A549 (cell line): ENCODE results near the gene PRKN.

Source experiments
- GATA3 ChIP-seq: IDR thresholded peaks from 2 replicates; pipeline ENCODE4 v1.6.1; 2012; ENCODE audit warnings: borderline replicate concordance
- HOXA7 ChIP-seq: fragments of 250-450 bp; sonication (Bioruptor Pico); IDR thresholded peaks from 2 replicates; pipeline ENCODE4 v1.5.0; 2020; ENCODE audit warnings: mild to moderate bottlenecking, moderate library complexity
- JUNB ChIP-seq: fragments of >200 bp; sonication (Bioruptor Twin); formaldehyde crosslinking; IDR thresholded peaks from 2 replicates; pipeline ENCODE4 v1.6.1; 2016
- MAZ ChIP-seq: fragments of 150-350 bp; IDR thresholded peaks from 2 replicates; pipeline ENCODE4 v1.6.1; 2014; ENCODE audit warnings: antibody characterized with exemption, low read depth, low read length, borderline replicate concordance
- MYC ChIP-seq: IDR thresholded peaks from 2 replicates; pipeline ENCODE4 v1.6.1; 2012; ENCODE audit warnings: mild to moderate bottlenecking, inconsistent platforms, low read length, improper control_type of control experiment, borderline replicate concordance
- NPAS2 ChIP-seq: fragments of 250-450 bp; sonication (Bioruptor Pico); IDR thresholded peaks from 2 replicates; pipeline ENCODE4 v1.8.0; 2022; ENCODE audit warnings: mild to moderate bottlenecking, moderate library complexity, borderline replicate concordance
- NR3C1 ChIP-seq: fragments of >200 bp; sonication (Bioruptor Twin); formaldehyde crosslinking; IDR thresholded peaks from 3 replicates; pipeline ENCODE4 v1.6.1; 2017
- PHF8 ChIP-seq: fragments of 200-600 bp; sonication (generic); IDR thresholded peaks from 2 replicates; pipeline ENCODE4 v1.6.1; 2016; ENCODE audit warnings: low read depth, mild to moderate bottlenecking, antibody characterized with exemption, moderate library complexity, borderline replicate concordance
- POLR2A ChIP-seq: IDR thresholded peaks from 2 replicates; pipeline ENCODE4 v1.6.1; 2012; ENCODE audit warnings: mild to moderate bottlenecking, low read length
- POLR2AphosphoS2 ChIP-seq: conservative IDR thresholded peaks from 2 replicates; pipeline ENCODE4 v1.6.1; 2012; ENCODE audit warnings: low read length, improper control_type of control experiment, inconsistent platforms
- REST ChIP-seq: fragments of 200-600 bp; sonication (generic); IDR thresholded peaks from 2 replicates; pipeline ENCODE4 v1.6.1; 2016; ENCODE audit warnings: antibody characterized with exemption, mild to moderate bottlenecking, moderate library complexity
- ZFP36 ChIP-seq: fragments of 450-650 bp; IDR thresholded peaks from 2 replicates; pipeline ENCODE4 v1.6.1; 2014; ENCODE audit warnings: borderline replicate concordance; ENCODE audit not compliant: partially characterized antibody
- TF ChIP-seq, protein P1 (sequence below): fragments of >200 bp; sonication (Bioruptor Twin); formaldehyde crosslinking; IDR thresholded peaks from 3 replicates; pipeline ENCODE4 v1.5.1; 2016
- TF ChIP-seq, protein P2 (sequence below): IDR thresholded peaks from 2 replicates; pipeline ENCODE4 v1.6.1; 2012

DNA sequence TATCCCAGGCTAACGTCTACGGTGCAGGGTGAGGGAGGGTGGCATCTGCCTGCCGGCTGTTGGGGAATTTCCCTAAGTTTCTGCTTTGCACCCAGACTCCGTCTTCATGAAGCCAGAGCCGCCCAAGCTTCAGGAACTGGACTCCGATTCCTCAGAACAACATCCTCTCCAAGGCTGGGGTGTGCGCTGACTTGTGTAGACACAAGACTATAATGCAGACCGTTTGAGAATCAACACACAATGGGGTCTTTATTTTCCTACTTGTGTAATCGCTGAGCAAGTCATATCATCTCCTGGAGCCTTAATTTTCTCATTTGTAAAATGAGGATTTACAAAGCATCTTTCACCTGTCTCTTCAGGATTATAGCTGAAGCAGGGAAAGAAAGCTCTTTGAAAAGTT lies 1293.2 kb downstream of the PRKN start:
- TF ChIP-seq POLR2AphosphoS2 = no peak
- no peak for TF ChIP-seq NR3C1
- TF ChIP-seq POLR2A = no peak
- no peak for TF ChIP-seq PHF8
- TF ChIP-seq MYC = no peak
- TF ChIP-seq, protein P1, sequence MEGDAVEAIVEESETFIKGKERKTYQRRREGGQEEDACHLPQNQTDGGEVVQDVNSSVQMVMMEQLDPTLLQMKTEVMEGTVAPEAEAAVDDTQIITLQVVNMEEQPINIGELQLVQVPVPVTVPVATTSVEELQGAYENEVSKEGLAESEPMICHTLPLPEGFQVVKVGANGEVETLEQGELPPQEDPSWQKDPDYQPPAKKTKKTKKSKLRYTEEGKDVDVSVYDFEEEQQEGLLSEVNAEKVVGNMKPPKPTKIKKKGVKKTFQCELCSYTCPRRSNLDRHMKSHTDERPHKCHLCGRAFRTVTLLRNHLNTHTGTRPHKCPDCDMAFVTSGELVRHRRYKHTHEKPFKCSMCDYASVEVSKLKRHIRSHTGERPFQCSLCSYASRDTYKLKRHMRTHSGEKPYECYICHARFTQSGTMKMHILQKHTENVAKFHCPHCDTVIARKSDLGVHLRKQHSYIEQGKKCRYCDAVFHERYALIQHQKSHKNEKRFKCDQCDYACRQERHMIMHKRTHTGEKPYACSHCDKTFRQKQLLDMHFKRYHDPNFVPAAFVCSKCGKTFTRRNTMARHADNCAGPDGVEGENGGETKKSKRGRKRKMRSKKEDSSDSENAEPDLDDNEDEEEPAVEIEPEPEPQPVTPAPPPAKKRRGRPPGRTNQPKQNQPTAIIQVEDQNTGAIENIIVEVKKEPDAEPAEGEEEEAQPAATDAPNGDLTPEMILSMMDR = no peak
- no peak for TF ChIP-seq JUNB
- no peak for TF ChIP-seq NPAS2 (CRISPR knock-in tag)
- TF ChIP-seq, protein P2, sequence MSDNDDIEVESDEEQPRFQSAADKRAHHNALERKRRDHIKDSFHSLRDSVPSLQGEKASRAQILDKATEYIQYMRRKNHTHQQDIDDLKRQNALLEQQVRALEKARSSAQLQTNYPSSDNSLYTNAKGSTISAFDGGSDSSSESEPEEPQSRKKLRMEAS = no peak
- TF ChIP-seq MAZ = no peak
- TF ChIP-seq ZFP36 = no peak
- no peak for TF ChIP-seq HOXA7 (CRISPR knock-in tag)
- TF ChIP-seq GATA3 = no peak
- no peak for TF ChIP-seq REST
